ENCODE results near the gene TJP3.
"Not testable (repeated sequence)": the region's sequence is repeated elsewhere in the genome, so short reads cannot be mapped to it uniquely, and the experiment has no call there.

TJP3 gene

DNA sequence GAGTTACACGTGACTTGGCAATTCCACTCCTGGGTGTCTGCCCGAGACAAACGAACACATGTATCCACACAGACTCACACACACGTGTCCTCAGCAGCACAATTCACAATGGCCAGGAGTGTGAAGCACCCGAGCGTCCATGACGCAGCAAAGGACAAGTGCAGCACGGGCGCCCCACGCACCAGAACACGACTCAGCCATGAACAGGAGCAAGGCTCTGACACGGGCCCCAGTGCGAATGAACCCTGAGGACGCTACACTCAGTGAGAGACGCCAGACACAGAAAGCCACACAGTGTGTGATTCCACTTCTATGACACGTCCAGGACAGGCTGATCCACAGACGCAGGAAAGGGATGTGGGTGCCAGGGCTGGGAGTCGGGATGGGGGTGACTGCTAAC lies 44.3 kb upstream of the TJP3 start:
- TF ChIP-seq, protein P1, sequence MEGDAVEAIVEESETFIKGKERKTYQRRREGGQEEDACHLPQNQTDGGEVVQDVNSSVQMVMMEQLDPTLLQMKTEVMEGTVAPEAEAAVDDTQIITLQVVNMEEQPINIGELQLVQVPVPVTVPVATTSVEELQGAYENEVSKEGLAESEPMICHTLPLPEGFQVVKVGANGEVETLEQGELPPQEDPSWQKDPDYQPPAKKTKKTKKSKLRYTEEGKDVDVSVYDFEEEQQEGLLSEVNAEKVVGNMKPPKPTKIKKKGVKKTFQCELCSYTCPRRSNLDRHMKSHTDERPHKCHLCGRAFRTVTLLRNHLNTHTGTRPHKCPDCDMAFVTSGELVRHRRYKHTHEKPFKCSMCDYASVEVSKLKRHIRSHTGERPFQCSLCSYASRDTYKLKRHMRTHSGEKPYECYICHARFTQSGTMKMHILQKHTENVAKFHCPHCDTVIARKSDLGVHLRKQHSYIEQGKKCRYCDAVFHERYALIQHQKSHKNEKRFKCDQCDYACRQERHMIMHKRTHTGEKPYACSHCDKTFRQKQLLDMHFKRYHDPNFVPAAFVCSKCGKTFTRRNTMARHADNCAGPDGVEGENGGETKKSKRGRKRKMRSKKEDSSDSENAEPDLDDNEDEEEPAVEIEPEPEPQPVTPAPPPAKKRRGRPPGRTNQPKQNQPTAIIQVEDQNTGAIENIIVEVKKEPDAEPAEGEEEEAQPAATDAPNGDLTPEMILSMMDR (IDR thresholded peaks at IDR 0.05; ENCODE audit: insufficient read depth, low read length, poor library complexity, severe bottlenecking) = no peak
- Histone ChIP-seq H3K36me3 (ENCODE audit: control insufficient read depth, insufficient read depth, low read length) (peaks cover 20% of the 10 kb centered on the region), H3K27me3 (replicated peaks; ENCODE audit: control insufficient read depth, insufficient read depth, low read length) (no peaks in the 10 kb centered on the region), H3K4me3 (replicated peaks; ENCODE audit: low read depth, low read length) (no peak overlapping the region)
- DNase-seq (ENCODE audit: extremely low read depth, insufficient read length) = no peak

DNA sequence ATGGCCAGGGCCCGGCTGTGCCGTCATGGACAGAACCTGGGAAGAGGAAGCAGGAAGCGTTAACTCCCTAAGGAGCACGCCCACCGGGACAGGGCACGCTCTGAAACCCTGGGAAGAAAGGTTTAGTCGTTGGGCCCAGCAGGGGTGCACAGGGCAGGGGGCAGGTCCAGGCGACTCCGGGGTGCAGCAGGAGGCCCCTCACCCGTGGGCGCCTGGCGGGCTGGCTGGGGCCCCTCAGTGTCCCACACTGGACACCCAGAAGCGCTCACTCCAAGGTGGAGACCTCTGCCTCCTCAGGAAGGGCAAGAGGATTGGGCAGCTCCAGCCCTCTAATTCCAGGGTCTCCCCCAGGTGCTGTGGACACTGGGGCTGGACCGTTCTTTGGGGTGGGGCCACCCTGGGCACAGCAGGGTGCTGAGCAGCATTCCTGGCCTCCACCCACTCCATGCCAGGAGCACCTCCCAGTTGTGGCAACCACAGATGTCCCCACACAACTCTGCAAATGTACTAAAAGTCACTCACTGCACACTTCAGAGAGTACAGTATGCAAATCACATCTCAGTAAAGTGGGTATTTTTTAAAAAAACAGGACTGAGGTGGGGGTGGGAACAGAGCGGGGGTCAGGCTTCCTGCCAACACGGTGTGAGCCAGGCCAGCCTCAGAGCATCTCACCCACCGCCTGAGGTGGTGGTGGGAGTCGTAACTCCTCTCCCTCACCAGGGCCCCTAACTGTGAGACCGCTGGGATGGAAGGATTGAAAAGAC lies 43.1 kb upstream of the TJP3 start:
- TF ChIP-seq, protein P1 (IDR thresholded peaks at IDR 0.05; ENCODE audit: insufficient read depth, low read length, poor library complexity, severe bottlenecking) = no peak

DNA sequence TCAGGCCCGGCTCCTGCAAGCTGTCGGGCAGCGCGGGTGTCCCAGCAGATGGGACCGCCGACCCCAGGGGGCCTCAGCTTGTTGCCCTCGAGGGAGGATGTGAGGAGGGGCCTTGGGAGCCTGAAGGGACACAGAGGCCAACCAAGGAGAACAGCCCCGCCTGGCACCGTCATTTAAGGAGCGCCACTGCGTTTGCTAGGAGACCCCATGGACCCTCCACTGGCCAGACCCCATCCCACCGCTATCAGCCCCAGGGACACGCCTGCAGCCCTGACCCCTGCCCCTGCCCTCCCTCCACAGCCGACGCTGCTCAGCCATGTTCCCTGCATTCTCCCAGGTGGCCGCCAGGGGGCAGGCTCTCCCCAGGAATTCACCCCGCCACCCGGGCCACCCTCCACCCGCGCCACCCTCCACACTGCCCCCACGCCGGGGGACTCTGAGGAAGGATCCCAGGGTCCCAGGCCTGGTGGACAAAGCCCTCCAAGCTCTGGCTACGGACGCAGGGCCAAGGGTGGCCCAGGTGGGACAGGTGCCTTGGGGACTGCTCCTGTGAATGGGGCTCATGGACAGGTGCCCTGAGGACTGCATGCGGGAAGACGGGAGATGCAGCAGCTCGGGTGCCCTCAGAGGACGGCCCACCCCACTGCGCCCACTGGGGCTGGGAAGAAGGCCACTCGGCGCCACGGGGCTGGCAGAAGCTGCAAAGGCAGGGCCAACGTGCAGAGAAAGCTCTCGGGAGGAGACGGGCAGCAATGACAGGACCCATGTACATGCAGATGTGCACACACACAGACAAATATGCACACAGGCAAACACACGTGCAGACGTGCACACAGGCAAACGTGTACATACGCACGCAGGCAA lies 42.3 kb upstream of the TJP3 start:
- TF ChIP-seq, protein P1 (IDR thresholded peaks at IDR 0.05; ENCODE audit: insufficient read depth, low read length, poor library complexity, severe bottlenecking) = peak; percentile 85
- no peak overlapping the region for H3K4me3 ChIP-seq (replicated peaks; ENCODE audit: low read depth, low read length)
- H3K27me3 ChIP-seq (replicated peaks; ENCODE audit: control insufficient read depth, insufficient read depth, low read length) = no peaks in the 10 kb centered on the region
- peaks cover 13% of the 10 kb centered on the region for H3K36me3 ChIP-seq (ENCODE audit: control insufficient read depth, insufficient read depth, low read length)
- DNase-seq (ENCODE audit: extremely low read depth, insufficient read length) = peak; percentile 68

More for the DNA sequence above, 43.1 kb upstream of the TJP3 start:
- Histone ChIP-seq H3K4me3 (replicated peaks; ENCODE audit: low read depth, low read length) (no peak overlapping the region), H3K27me3 (replicated peaks; ENCODE audit: control insufficient read depth, insufficient read depth, low read length) (no peaks in the 10 kb centered on the region), H3K36me3 (ENCODE audit: control insufficient read depth, insufficient read depth, low read length) (peaks cover 18% of the 10 kb centered on the region)
- DNase-seq (ENCODE audit: extremely low read depth, insufficient read length) = no peak

DNA sequence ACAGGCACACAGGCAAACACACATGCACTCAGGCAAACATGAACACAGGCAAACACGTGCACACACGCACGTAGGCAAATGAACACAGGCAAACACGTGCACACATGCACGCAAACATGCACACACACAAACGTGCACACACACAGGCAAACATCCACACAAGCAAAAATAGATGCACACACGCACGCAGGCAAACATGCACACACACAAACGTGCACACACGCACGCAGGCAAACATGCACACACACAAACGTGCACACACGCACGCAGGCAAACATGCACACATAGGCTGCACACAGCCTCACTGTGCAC lies 41.7 kb upstream of the TJP3 start:
- DNase-seq (ENCODE audit: extremely low read depth, insufficient read length); H3K4me3 ChIP-seq (replicated peaks; ENCODE audit: low read depth, low read length); H3K27me3 ChIP-seq (replicated peaks; ENCODE audit: control insufficient read depth, insufficient read depth, low read length); H3K36me3 ChIP-seq (ENCODE audit: control insufficient read depth, insufficient read depth, low read length): not testable (repeated sequence)

DNA sequence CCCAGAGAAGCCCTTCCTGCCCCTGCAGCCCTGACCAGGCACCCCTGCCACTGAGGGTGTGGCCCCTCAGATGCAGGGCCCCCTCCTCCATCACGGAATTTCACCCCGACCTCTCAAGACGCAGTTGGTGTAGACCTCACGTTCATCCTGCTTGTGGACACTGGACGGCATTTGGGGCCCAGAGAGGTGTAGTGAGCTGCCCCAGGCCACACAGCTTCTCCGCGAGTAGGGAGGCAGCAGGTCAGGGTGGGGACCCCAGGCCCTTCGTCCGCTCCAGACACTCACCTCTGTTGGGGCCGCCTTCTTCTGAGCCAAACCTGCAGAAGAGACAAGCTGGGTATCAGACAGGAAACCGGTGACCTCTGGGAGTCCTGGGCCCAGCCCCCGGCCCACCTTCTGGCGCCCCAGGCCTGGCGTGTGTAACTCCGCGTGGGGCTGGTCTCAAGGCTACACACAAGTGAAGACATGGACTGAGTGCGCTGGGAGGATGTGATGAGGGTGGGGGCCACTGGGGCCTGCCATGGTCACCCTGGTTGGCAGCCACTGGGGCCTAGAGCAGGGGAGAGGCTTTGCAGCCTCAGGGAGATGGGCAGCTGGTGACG lies 41.0 kb upstream of the TJP3 start:
- DNase-seq (ENCODE audit: extremely low read depth, insufficient read length) = no peak
- Histone ChIP-seq H3K36me3 (ENCODE audit: control insufficient read depth, insufficient read depth, low read length) (peaks cover 5% of the 10 kb centered on the region), H3K4me3 (replicated peaks; ENCODE audit: low read depth, low read length) (no peak overlapping the region), H3K27me3 (replicated peaks; ENCODE audit: control insufficient read depth, insufficient read depth, low read length) (no peaks in the 10 kb centered on the region)
- TF ChIP-seq, protein P1 (IDR thresholded peaks at IDR 0.05; ENCODE audit: insufficient read depth, low read length, poor library complexity, severe bottlenecking) = no peak

DNA sequence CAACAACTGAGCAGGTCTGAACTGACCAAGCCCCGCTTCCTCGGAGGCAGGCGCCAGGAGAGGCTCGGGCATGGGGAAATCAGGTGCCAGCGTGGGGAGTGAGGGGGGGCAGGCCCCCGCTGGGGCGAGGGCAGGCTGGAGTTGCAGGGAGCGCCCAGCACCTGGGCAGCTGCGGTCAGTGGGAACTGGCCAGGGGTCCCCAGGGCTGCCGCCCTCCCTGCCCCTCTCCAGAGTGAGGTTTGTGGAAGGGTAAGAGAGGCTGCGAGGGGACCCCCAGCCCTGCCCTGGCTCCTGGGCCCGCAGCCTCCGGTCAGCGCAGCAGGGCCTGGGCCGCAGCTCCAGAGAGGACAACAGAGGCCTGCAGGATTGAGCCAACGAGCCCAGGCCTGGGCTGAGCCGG lies 40.4 kb upstream of the TJP3 start:
- TF ChIP-seq, protein P1 (IDR thresholded peaks at IDR 0.05; ENCODE audit: insufficient read depth, low read length, poor library complexity, severe bottlenecking) = no peak
- H3K36me3 ChIP-seq (ENCODE audit: control insufficient read depth, insufficient read depth, low read length) = peaks cover 5% of the 10 kb centered on the region

More for the DNA sequence above, 40.4 kb upstream of the TJP3 start:
- Histone ChIP-seq H3K27me3 (replicated peaks; ENCODE audit: control insufficient read depth, insufficient read depth, low read length) (no peaks in the 10 kb centered on the region), H3K4me3 (replicated peaks; ENCODE audit: low read depth, low read length) (no peak overlapping the region)
- no peak for DNase-seq (ENCODE audit: extremely low read depth, insufficient read length)
